CD4-positive, alpha-beta T cell treated with Interleukin-17A for 1 hour (primary cell): ENCODE data around the gene FSIP2.
"Not testable (repeated sequence)": the region's sequence is repeated elsewhere in the genome, so short reads cannot be mapped to it uniquely, and the experiment has no call there.

ENCODE experiments used
- DNase-seq: peaks from one replicate; pipeline ENCODE4 v3.0.0-alpha.2; 2020

Gene FSIP2

GRCh38 chr2:185802926-185803325 lies 64.3 kb downstream of the FSIP2 start:
- no peak for DNase-seq

- DNase-seq: no peak
Measured at GRCh38 chr2:185806783-185807182, 68.2 kb downstream of the FSIP2 start.

DNA sequence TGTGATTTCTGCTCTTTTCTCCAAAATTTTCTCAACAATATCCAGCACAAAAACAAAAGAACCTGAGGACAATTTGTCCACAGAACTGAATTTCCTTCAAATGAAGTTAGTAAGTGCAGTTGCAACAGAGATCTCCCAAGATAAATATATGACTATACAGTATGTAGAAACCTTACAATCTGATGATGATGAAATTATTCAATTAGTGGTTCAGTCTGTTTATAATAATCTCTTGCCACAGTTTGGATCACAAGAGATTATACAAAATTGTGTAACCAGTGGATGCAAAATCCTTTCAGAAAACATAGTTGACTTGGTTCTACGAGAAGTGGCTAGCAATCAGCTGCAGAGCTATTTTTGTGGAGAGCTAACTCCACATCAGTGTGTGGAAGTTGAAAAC lies 68.7 kb downstream of the FSIP2 start:
- DNase-seq: no peak

- DNase-seq: no peak
Measured at GRCh38 chr2:185811580-185811979, 73.0 kb downstream of the FSIP2 start.

- no peak for DNase-seq
Measured at GRCh38 chr2:185813707-185814106, 75.1 kb downstream of the FSIP2 start.

GRCh38 chr2:185817991-185818390 lies 79.4 kb downstream of the FSIP2 start:
- DNase-seq: no peak

GRCh38 chr2:185821467-185821866 lies 82.9 kb downstream of the FSIP2 start:
- no peak for DNase-seq

- no peak for DNase-seq
Measured at GRCh38 chr2:185823773-185824172, 85.2 kb downstream of the FSIP2 start.

- no peak for DNase-seq
Measured at GRCh38 chr2:185825557-185825956, 87.0 kb downstream of the FSIP2 start.

- DNase-seq: no peak
Measured at GRCh38 chr2:185828326-185828725, 89.7 kb downstream of the FSIP2 start.

DNA sequence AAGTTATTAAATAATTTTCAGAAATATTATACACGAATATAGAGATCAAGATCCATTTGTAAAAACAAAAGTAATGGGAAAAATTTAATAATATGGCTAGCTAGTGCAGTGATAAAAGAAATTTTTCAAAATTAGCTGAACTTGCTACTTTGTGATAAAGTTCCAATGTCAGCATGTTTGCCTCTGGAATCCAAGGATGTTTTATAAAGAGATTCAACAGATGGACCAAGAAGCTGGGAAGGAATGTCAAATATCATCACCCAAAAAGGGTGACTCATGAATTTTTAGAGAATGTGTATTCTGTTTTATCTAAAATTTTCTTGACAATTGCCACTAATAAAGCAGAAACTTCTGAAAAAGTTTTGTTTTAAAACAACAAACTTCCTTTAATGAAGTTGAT lies 95.3 kb downstream of the FSIP2 start:
- DNase-seq: no peak

GRCh38 chr2:185835974-185836373 lies 97.4 kb downstream of the FSIP2 start:
- no peak for DNase-seq

DNA sequence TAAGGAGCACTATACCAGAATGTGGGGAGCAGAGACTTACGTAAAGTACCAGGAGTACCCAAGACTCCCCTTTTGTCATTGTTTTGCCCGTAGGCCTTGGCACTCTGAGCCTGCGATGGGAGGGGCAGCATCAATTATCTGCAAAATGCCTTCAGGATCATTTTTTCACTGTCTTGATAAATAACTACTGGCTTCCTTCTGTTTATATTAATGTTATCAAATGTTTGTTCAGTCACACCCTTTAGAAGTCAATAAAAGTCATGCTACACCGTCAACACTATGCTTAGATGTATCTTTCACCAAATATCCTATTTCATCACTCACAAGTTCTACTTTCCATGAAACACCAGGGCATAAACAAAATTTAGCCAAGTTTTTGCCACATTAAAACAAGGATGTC lies 116.3 kb downstream of the FSIP2 start:
- DNase-seq: no peak

- DNase-seq: no peak
Measured at GRCh38 chr2:185857691-185858090, 119.1 kb downstream of the FSIP2 start.

DNA sequence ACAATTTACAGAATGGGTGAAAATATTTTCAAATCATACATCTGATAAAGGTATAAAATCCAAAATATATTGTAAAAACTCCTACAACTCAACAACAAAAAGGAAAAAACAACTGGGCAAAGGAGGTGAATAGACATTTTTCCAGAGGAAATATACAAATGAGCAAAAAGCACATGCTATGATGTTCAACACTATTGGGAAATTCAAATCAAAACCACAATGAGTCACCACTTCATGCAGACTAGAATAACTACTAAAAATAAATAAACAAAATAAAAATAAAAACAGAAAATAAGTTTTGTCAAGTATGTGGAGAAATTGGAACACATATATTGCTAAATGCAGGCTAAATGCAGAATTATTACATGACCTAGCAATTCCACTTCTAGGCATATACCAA lies 120.9 kb downstream of the FSIP2 start:
- DNase-seq: no peak

DNA sequence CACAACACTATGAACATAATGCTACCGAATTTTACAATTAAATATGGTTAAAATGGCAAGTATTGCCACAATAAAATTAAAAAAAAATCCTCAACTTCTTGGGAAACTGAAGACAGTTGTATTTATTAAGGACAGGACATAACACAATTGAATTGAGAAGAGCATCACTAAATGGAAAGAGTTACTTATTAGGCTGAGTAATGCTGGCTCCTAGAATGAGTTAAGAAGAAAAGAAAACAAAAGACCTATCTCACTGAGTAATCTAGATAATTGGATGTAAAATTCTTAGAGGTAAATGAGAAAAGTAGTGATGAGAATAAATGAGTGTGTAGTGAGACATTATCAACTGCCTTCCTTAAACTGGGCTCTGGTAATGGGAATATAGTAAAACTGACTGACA lies 121.7 kb downstream of the FSIP2 start:
- DNase-seq: no peak

DNA sequence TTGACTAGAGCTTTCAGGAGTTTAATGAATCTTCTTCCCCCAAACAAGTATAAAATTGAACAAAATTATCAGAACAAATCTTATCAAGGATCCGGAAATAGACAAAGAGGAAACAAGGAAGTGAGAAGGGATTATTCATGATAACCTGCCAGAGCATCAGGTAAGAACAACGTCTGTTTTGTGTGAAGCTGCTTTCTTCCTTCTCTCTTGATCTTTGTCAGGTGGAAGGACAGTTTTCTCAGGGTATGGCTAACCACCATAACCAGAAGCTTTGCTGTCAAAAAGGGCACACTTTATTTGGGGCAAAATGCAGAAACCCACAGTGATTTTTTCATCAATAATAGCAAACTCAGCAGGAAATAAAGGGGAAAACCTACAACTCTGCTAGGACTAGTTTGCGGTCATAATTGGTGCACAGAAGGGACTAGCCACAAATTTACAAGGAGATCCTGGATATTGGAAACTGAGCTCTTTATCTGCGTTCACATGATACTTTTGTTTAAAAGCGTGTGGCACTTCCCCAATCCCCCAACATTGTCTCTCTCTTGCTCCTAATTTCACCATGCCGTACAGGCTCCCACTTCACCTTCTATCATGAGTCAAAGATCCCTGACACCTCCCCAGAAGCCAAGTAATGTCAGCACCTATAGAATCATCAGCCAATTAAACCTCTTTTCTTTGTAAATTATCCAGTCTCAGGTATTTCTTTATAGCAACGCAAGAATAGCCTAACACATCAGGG lies 124.2 kb downstream of the FSIP2 start:
- DNase-seq: no peak

- DNase-seq: not testable (repeated sequence)
Measured at GRCh38 chr2:185864468-185865260, 126.1 kb downstream of the FSIP2 start.

- no peak for DNase-seq
Measured at GRCh38 chr2:185875136-185875931, 136.7 kb downstream of the FSIP2 start.

DNA sequence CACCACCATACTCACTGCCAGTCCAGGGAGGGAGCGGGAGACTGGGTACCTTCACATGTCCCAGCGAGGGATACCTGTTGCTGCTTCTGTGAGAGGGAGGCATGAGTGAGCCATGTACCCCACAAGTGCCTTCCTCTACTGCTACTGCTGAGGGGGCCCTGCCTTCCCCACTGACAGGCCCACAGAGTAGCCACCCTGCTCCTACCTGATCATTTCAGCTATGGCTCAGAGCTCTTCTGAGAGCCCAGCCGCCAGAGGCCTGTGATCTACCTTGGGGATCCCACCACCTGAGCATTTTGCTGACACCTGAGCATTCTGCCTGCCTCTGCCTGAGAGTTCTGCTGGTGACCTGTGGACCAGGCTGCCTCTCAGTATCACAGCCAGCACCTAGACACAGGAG lies 137.6 kb downstream of the FSIP2 start:
- no peak for DNase-seq

DNA sequence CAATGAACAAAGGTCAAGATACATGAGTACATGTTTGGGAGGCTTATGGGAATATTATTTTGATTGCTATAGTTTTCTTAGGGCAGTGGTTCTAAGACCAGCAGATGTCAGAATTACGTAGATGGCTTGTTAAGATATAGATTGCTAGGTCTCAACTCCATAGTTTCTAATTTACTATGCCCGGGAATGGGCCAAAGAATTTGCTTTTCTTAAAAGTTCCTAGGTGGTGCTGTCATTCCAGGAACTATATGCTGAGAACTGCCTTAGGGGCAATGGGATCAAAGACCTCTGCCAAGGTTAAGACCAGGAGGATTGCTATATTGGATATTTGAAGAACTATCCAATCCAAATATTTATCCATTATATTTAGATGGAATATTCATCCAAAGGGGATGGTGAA lies 141.8 kb downstream of the FSIP2 start:
- DNase-seq: no peak
